Activated CD4-positive, alpha-beta T cell treated with anti-CD3 and anti-CD28 coated beads for 36 hours (primary cell): ENCODE data around the gene PAX9. TPM values are rescaled to one million over a fixed set of nuclear protein-coding genes. Genes with fewer than 3 reads are reported as not detected.
"Not testable (repeated sequence)": the region's sequence is repeated elsewhere in the genome, so short reads cannot be mapped to it uniquely, and the experiment has no call there.

Experiments
- ATAC-seq: fragments of 200-7000 bp; cut with Tn5 transposase; one replicate; pipeline ENCODE4 v1.10.0; 2021; ENCODE audit warnings: mild to moderate bottlenecking, moderate library complexity
- CTCF ChIA-PET: fragments of 350-600 bp; sonication (Branson Sonifier 250); formaldehyde crosslinking; loops from one replicate; lab custom pipeline; 2021; ENCODE audit warnings: antibody characterized with exemption; lab: Charles Lee
- POLR2A ChIA-PET: fragments of 350-600 bp; sonication (Branson Sonifier 250); formaldehyde crosslinking; loops from one replicate; lab custom pipeline; 2021; ENCODE audit warnings: antibody characterized with exemption, inconsistent platforms; lab: Charles Lee
- DNase-seq: peaks from one replicate; pipeline ENCODE4 v3.0.0-alpha.2; 2020
- H3K27ac Mint-ChIP-seq: one replicate; pipeline ENCODE4 v1.8.0; 2021; ENCODE audit warnings: mixed read lengths
- H3K27me3 Mint-ChIP-seq: one replicate; pipeline ENCODE4 v1.8.0; 2021; ENCODE audit warnings: mixed read lengths
- H3K36me3 Mint-ChIP-seq: one replicate; pipeline ENCODE4 v1.8.0; 2021; ENCODE audit warnings: low read depth, mixed read lengths
- H3K4me1 Mint-ChIP-seq: one replicate; pipeline ENCODE4 v1.8.0; 2021; ENCODE audit warnings: mixed read lengths
- H3K4me3 Mint-ChIP-seq: one replicate; pipeline ENCODE4 v1.8.0; 2021; ENCODE audit warnings: mild to moderate bottlenecking, moderate library complexity, mixed read lengths
- H3K9me3 Mint-ChIP-seq: one replicate; pipeline ENCODE4 v1.8.0; 2021; ENCODE audit warnings: low read depth, mixed read lengths
- intact Hi-C, 2 experiments: fragments of 100-400 bp; cut with DNase I in 1 of 2; cut with micrococcal nuclease in 1 of 2; formaldehyde crosslinking; loops; one replicate each; pipeline versions ENCODE4 v1.14.2 to v1.15.1; 2022 to 2024; cut with DNase I, micrococcal nuclease
- total RNA-seq, 2 experiments: library from RNA; stranded (reverse); gene quantifications; one replicate each; pipeline ENCODE4 v1.2.3, GENCODE V29; 2021

The PAX9 gene
- total RNA-seq, 2 experiments from 2014 or later = not detected

- ATAC-seq (no peak), DNase-seq (no peak)
- no peak overlapping the region for H3K27ac Mint-ChIP-seq
- ChIA-PET POLR2A (no interaction called here), CTCF (no interaction called here)
- no peak overlapping the region for H3K4me3 Mint-ChIP-seq
- H3K36me3 Mint-ChIP-seq = no peaks in the 10 kb centered on the region
- peaks cover 17% of the 10 kb centered on the region for H3K27me3 Mint-ChIP-seq
- no peaks in the 10 kb centered on the region for H3K4me1 Mint-ChIP-seq
- H3K9me3 Mint-ChIP-seq = no peaks in the 10 kb centered on the region
- intact Hi-C loops = no loop called here
Measured at GRCh38 chr14:36683083-36683724, 21.5 kb downstream of the PAX9 start.

GRCh38 chr14:36684946-36685345 lies 23.3 kb downstream of the PAX9 start:
- H3K4me1 Mint-ChIP-seq = no peaks in the 10 kb centered on the region
- no peaks in the 10 kb centered on the region for H3K9me3 Mint-ChIP-seq
- peaks cover 15% of the 10 kb centered on the region for H3K27me3 Mint-ChIP-seq
- ChIA-PET POLR2A (no interaction called here), CTCF (no interaction called here)
- ATAC-seq (no peak), DNase-seq (no peak)
- intact Hi-C loops = no loop called here
- H3K27ac Mint-ChIP-seq = no peak overlapping the region
- no peaks in the 10 kb centered on the region for H3K36me3 Mint-ChIP-seq
- no peak overlapping the region for H3K4me3 Mint-ChIP-seq

- ATAC-seq (no peak), DNase-seq (no peak)
- Mint-ChIP-seq H3K9me3 (peaks cover 5% of the 10 kb centered on the region), H3K36me3 (no peaks in the 10 kb centered on the region), H3K4me3 (no peak overlapping the region), H3K27ac (no peak overlapping the region), H3K4me1 (no peaks in the 10 kb centered on the region), H3K27me3 (peaks cover 10% of the 10 kb centered on the region)
- CTCF ChIA-PET = no interaction called here
- intact Hi-C loops = no loop called here
- POLR2A ChIA-PET = no interaction called here
Measured at GRCh38 chr14:36690311-36691040, 28.8 kb downstream of the PAX9 start.

GRCh38 chr14:36699420-36699819 lies 37.8 kb downstream of the PAX9 start:
- H3K4me1 Mint-ChIP-seq, H3K27me3 Mint-ChIP-seq, POLR2A ChIA-PET: not testable (repeated sequence)

GRCh38 chr14:36700651-36701050 lies 39.0 kb downstream of the PAX9 start:
- H3K4me3 Mint-ChIP-seq = no peak overlapping the region
- ATAC-seq (no peak), DNase-seq (no peak)
- H3K27me3 Mint-ChIP-seq = peaks cover 6% of the 10 kb centered on the region
- POLR2A ChIA-PET = no interaction called here
- intact Hi-C loops = no loop called here
- CTCF ChIA-PET = no interaction called here
- no peak overlapping the region for H3K27ac Mint-ChIP-seq
- no peaks in the 10 kb centered on the region for H3K36me3 Mint-ChIP-seq
- no peaks in the 10 kb centered on the region for H3K4me1 Mint-ChIP-seq
- H3K9me3 Mint-ChIP-seq = peaks cover 10% of the 10 kb centered on the region

More at GRCh38 chr14:36699420-36699819, 37.8 kb downstream of the PAX9 start:
- H3K27ac Mint-ChIP-seq, ATAC-seq, DNase-seq, CTCF ChIA-PET, H3K4me3 Mint-ChIP-seq, intact Hi-C loops, H3K36me3 Mint-ChIP-seq: not testable (repeated sequence)
- peaks cover 17% of the 10 kb centered on the region for H3K9me3 Mint-ChIP-seq

GRCh38 chr14:36701132-36701531 lies 39.5 kb downstream of the PAX9 start:
- H3K4me1 Mint-ChIP-seq = no peaks in the 10 kb centered on the region
- ChIA-PET POLR2A (no interaction called here), CTCF (no interaction called here)
- peaks cover 8% of the 10 kb centered on the region for H3K9me3 Mint-ChIP-seq
- H3K36me3 Mint-ChIP-seq = no peaks in the 10 kb centered on the region
- DNase-seq (no peak), ATAC-seq (no peak)
- peaks cover 6% of the 10 kb centered on the region for H3K27me3 Mint-ChIP-seq
- intact Hi-C loops = no loop called here
- no peak overlapping the region for H3K27ac Mint-ChIP-seq
- H3K4me3 Mint-ChIP-seq = no peak overlapping the region

- ATAC-seq (no peak), DNase-seq (no peak)
- ChIA-PET CTCF (no interaction called here), POLR2A (no interaction called here)
- H3K27me3 Mint-ChIP-seq = peaks cover 6% of the 10 kb centered on the region
- no peak overlapping the region for H3K4me3 Mint-ChIP-seq
- no peaks in the 10 kb centered on the region for H3K4me1 Mint-ChIP-seq
- H3K36me3 Mint-ChIP-seq = no peaks in the 10 kb centered on the region
- intact Hi-C loops = no loop called here
- peaks cover 3% of the 10 kb centered on the region for H3K9me3 Mint-ChIP-seq
- no peak overlapping the region for H3K27ac Mint-ChIP-seq
Measured at GRCh38 chr14:36702474-36702873, 40.8 kb downstream of the PAX9 start.

GRCh38 chr14:36707570-36707969 lies 45.9 kb downstream of the PAX9 start:
- Mint-ChIP-seq H3K27ac (no peak overlapping the region), H3K36me3 (no peaks in the 10 kb centered on the region), H3K4me1 (no peaks in the 10 kb centered on the region), H3K4me3 (no peak overlapping the region), H3K9me3 (no peaks in the 10 kb centered on the region), H3K27me3 (peaks cover 2% of the 10 kb centered on the region)
- intact Hi-C loops = no loop called here
- ChIA-PET CTCF (no interaction called here), POLR2A (no interaction called here)
- ATAC-seq (no peak), DNase-seq (no peak)

- intact Hi-C loops = no loop called here
- CTCF ChIA-PET = no interaction called here
- POLR2A ChIA-PET = no interaction called here
- H3K27me3 Mint-ChIP-seq = peaks cover 6% of the 10 kb centered on the region
- no peaks in the 10 kb centered on the region for H3K4me1 Mint-ChIP-seq
- DNase-seq (no peak), ATAC-seq (no peak)
- no peaks in the 10 kb centered on the region for H3K36me3 Mint-ChIP-seq
- H3K27ac Mint-ChIP-seq = no peak overlapping the region
- H3K9me3 Mint-ChIP-seq = no peaks in the 10 kb centered on the region
- H3K4me3 Mint-ChIP-seq = no peak overlapping the region
Measured at GRCh38 chr14:36713960-36714703, 52.5 kb downstream of the PAX9 start.

GRCh38 chr14:36716614-36717184 lies 55.0 kb downstream of the PAX9 start:
- H3K4me1 Mint-ChIP-seq = no peaks in the 10 kb centered on the region
- no peaks in the 10 kb centered on the region for H3K9me3 Mint-ChIP-seq
- no peak for DNase-seq
- H3K36me3 Mint-ChIP-seq = no peaks in the 10 kb centered on the region
- H3K4me3 Mint-ChIP-seq = no peak overlapping the region
- no peak for ATAC-seq
- no peak overlapping the region for H3K27ac Mint-ChIP-seq
- ChIA-PET POLR2A (no interaction called here), CTCF (no interaction called here)
- intact Hi-C loops = no loop called here
- H3K27me3 Mint-ChIP-seq = peaks cover 4% of the 10 kb centered on the region

- intact Hi-C loops = no loop called here
- ATAC-seq (no peak), DNase-seq (no peak)
- H3K9me3 Mint-ChIP-seq = no peaks in the 10 kb centered on the region
- POLR2A ChIA-PET = no interaction called here
- H3K4me1 Mint-ChIP-seq = no peaks in the 10 kb centered on the region
- no peak overlapping the region for H3K4me3 Mint-ChIP-seq
- H3K36me3 Mint-ChIP-seq = no peaks in the 10 kb centered on the region
- H3K27me3 Mint-ChIP-seq = peaks cover 4% of the 10 kb centered on the region
- CTCF ChIA-PET = no interaction called here
- H3K27ac Mint-ChIP-seq = no peak overlapping the region
Measured at GRCh38 chr14:36717363-36717762, 55.7 kb downstream of the PAX9 start.
